ENCODE results near the gene TOGARAM1.

The TOGARAM1 gene, protein sequence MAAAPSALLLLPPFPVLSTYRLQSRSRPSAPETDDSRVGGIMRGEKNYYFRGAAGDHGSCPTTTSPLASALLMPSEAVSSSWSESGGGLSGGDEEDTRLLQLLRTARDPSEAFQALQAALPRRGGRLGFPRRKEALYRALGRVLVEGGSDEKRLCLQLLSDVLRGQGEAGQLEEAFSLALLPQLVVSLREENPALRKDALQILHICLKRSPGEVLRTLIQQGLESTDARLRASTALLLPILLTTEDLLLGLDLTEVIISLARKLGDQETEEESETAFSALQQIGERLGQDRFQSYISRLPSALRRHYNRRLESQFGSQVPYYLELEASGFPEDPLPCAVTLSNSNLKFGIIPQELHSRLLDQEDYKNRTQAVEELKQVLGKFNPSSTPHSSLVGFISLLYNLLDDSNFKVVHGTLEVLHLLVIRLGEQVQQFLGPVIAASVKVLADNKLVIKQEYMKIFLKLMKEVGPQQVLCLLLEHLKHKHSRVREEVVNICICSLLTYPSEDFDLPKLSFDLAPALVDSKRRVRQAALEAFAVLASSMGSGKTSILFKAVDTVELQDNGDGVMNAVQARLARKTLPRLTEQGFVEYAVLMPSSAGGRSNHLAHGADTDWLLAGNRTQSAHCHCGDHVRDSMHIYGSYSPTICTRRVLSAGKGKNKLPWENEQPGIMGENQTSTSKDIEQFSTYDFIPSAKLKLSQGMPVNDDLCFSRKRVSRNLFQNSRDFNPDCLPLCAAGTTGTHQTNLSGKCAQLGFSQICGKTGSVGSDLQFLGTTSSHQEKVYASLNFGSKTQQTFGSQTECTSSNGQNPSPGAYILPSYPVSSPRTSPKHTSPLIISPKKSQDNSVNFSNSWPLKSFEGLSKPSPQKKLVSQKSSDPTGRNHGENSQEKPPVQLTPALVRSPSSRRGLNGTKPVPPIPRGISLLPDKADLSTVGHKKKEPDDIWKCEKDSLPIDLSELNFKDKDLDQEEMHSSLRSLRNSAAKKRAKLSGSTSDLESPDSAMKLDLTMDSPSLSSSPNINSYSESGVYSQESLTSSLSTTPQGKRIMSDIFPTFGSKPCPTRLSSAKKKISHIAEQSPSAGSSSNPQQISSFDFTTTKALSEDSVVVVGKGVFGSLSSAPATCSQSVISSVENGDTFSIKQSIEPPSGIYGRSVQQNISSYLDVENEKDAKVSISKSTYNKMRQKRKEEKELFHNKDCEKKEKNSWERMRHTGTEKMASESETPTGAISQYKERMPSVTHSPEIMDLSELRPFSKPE (N-terminal part only)

DNA sequence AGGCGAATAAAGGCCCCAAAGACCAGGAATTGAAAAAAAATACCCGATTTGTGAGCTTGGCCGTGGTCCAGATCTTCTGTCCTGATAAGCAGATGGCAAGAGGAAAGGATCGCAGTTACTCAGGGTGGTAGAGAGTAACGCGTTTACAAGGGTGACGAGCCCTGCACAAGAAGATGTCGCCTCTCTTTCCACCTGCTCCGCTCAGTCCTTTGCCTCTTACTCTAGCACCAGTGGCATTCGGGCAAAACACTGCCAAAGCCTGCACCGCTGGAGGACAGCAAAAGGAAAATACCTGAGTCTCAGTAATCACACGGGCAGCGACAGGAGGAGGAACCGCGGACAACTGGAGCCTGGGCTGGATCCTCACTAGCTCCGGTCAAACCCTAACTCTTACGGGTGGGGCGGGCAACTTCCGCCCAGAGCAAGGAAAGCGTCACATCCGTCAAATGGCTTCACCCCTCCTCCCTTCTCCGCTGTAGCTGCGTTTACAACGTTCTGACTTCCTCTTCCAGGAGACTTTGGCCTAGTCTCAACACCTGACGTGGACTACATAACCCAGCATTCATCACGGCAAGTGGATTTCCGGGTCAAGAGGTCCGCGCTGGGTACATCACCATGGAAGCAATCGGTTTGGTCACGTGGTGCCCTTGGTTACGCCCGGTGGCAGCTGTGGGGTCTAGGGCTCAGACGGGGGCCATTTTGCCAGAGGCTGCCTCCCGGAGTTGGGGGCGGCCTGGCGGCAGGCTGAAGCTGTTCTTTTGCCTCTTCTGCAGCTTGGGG is at the start of gene TOGARAM1, which contains the start of gene KLHL28:
TSS of gene TOGARAM1 (plus strand) at position 637 of the 780 bp plus-strand sequence. CDS start 232 bp downstream, outside the sequence.
TSS of gene KLHL28 (minus strand) at position 394 of the 780 bp plus-strand sequence. CDS start 16,019 bp downstream, outside the sequence.
- peak; percentile 99 for DNase-seq

DNA sequence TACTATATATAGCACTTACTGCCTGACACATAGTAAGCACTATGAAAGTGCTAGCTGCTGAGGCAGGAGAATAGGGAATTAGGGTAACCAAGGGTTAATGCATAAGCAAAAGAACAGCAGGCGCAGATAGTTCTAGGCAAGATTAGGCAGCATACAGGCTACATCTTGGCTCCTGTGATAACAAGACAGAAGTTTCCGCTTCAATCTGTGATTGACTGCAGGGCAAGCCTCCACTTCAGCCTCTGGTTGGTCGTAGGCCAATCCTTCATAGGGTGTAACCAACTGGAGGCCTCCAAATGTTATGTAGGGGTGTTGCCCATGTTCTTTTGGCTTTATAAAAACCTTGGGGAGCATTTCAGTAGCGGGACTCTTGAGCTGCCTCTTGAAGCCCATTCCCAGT is 47.1 kb upstream of the TOGARAM1 start:
- DNase-seq = no peak

DNA sequence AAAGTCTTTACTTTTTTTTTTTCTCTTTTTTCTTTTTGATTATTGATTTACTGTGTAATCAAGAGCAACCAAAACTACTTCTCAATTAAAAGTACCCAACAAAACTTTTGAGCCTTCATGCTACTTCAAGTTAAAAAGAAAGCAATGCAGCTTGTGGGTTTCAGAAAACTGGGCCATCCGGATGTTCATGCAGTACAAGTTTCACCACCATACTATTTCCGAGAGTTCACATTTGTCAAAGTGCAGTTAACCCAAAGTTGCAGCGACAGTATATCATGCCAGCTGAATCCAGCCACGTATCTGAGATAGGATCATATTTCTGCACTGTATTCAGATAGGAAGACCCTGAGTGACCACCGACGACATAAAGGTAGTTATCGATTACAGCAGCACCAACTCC is 33.2 kb upstream of the TOGARAM1 start:
- no peak for DNase-seq

DNA sequence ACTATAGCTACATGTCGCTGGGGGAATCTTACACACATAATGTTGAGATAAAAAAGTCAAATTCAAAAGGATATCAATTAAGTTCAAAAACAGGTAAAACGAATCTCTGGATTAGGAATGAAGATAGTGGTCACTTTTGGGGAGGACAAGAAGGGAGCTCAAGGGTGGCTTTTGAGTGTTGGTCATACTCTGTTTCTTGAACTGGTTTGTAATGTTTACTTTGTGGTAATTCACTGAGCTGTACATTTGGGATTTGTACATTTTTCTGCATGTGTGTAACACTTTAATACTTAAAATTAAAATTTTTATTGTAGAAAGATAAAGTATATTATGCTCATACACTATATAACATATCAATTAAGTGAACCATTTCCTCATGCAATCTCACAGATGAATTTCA is 26.8 kb upstream of the TOGARAM1 start:
- DNase-seq = no peak

DNA sequence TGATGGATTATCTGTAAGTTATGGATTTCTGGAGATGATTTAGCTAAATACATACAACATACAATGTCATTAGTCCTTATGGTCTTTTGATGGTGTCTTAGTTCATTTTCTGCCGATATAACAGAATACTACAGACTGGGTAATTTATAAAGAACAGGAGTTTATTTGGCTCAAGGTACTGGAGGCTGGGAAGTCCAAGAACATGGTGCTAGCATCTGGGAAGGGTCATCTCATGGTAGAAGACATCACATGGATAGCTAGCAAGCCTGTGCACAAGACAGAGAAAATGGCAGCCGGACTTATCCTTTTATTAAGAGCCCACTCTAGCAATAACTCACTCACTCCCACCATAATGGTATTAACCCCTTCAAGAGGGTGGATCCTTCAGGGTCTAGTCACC is 24.4 kb upstream of the TOGARAM1 start:
- no peak for DNase-seq

DNA sequence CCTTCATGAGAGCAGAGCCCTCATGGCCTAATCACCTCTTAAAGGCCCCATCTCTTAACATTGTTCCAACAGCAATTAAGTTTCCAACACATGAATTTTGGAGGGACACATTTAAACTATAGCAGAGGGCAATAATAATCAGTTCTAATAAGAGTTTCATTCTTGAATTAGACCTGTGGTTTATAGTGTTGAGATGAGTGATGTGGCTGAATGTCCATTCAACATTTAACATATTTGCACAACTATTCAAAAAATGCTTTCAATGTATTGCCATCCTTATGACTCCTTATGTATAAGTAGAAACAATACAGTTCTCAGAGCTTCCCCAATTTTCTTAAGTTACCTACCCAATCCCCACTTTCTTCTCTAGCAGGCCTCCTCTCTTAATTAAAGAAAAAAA is 21.8 kb upstream of the TOGARAM1 start:
- DNase-seq = no peak

DNA sequence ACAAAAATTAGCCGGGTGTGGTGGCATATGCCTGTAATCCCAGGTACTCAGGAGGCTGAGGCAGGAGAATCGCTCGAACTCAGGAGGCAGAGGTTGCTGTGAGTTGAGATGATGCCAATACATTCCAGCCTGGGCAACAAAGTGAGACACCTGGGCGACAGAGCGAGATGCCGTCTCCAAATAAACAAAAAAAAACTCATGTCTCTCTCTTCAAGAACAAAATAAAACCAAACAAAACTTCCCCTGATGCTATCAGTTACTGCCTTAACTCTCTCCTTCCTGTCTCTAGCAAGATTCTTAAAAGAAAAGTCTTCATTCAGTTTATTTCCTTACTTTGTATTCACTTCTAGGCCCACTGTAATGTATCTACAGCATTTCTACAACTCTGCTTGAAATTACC is 21.0 kb upstream of the TOGARAM1 start:
- no peak for DNase-seq

DNA sequence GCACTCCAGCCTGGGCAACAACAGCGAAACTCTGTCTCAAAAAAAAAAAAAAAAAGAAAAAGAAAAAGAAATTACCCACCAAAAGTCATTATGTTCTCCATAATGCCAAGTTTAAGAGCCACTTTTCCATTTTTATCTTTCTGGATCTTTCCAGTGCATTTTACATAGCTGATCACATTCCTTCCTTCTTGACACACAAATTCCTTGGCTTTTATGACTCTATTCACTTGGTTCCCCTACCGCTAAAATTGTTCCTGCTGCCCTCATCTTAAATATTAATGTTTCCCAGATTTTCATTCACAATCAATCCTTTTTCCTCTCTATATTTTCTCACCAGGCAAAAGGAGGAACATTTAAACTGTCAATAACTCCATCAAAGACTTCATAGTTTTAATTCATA is 20.4 kb upstream of the TOGARAM1 start:
- no peak for DNase-seq

DNA sequence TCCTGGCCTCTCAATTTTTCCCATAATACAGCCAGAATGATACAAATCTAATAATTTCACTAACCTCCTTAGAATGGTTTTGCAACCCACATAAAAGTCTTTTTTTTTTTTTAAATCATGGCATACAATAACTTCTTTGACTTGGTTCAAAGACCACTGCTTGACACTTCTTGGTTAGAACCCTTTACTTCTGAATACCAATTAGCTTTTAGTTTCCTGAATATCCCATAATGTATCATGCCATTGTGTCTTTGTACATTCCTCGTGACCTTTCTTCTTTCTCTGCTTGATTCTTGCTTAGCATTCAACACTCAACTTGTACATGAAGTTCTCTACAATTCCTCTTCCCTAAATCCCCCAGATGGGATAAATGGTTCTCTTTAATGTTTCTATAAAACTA is 19.6 kb upstream of the TOGARAM1 start:
- no peak for DNase-seq

DNA sequence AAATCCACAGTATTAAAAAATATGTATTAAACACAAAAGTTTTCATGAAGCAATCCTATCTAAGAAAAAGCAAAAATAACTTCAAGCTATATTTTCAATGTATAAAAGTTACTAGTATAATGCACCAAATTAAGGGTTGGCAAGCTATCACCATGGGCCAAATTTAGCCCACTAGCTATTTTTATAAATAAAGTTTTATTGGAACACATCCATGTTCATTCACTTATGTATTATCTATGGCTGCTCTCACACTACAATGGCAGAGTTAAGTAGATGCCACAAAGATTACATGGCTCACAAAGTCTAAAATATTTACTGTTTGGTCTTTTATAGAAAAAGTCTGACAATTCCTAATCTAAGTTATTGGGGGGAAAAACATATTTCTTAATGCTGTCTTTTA is 17.9 kb upstream of the TOGARAM1 start:
- DNase-seq = no peak

DNA sequence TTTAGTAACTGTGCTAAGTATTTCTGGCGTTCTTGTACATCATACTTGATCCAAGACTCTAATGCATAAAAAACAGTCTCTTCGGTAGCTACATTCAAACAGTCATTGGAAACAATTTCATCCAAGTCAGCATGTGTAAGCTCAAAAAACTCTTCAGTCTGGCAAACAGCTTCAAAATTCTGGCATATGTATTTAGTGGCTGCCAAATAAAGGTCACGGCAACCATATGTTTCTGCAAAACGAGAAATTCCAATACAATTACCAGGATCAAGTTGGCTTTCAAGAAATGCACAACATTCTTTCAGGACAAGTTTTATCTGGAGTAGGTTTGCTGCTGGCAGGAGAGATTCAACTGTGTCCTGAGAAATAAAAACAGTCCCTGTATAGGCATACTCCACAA is 16.7 kb upstream of the TOGARAM1 start:
- DNase-seq = no peak

DNA sequence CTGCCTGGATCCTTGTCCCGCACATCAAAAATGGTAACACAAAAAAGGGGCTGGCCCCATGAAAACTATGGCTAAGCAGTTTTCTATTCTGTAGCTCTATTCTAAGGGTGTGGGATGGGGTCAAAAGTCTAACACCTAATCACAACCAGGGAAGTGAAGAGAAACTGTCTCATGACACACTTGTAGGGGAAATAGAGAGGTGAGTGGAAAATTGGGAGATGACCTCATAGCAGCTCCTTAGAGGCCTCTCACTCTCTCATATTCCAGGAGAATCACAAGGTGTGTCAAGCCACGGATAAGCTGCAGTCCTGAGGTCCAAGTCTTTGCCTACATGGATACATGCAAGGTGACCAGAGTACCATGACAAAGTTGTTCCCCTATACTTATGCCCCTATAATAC is 10.9 kb upstream of the TOGARAM1 start:
- DNase-seq = no peak

DNA sequence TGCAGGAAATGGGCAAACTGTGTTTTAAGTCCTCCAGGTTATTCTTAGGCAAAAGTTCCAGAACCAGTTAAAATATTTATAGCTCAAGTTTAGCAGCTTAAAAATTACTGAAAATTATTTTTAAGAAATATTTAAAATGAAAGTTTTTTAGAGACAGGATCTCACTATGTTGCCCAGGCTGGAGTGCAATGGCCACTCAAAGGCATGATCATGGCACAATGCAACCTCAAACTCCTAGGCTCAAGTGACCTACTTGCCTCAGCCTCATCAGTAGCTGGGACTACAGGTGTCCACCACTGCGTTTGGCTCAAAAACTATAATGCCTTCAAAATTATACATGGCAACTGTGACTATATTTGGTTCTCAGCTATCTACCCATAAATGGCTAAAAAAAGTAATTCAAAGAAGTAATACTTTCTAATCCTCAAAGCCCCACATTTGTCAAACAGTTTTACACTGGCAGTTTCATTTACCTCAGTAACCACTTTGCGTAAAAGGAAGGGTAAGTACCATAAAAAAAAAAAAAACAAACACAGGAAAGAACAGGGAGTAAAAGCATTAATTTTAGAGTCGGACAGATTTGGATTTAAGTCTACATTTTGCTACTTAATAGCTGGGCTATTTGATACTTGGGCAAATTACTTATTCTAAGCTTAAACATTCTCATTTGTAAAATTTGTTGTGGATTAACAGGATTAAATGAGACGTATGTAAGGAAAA is 9.4 kb upstream of the TOGARAM1 start:
- no peak for DNase-seq

DNA sequence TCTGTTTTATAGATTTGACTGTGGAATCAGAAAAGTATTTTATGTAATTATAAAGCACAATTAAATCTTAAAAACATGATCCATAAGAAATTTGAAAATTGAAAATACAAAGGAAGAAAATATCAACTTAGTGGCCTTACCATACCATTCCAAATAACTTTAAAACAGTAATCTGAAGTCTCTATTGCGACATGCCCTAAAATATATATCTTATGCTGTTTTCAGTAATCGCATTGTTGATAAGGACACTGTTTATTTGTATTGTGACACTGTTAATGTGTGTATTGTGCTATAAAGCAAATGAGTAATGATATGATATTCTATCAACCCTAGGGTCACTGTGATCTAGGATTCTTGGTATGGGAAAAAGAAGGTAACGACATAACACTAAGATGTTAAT is 7.2 kb upstream of the TOGARAM1 start:
- no peak for DNase-seq

DNA sequence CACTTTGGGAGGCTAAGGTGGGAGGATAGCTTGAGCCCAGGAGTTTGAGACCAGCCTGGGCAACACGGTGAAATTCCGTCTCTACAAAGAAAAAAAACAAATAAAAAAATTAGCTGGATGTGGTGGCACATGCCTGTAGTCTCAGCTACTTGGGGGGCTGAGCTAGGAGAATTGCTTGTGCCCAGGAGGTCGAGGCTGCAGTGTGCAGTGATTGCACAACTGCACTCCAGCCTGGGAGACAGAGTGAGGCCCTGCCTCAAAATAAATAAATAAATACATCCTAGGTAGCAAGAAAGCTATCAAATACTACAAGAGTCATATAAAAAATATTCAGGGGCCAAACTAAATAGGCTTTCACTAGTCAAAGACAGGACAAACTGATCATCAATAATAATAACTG is 6.5 kb upstream of the TOGARAM1 start:
- no peak for DNase-seq

DNA sequence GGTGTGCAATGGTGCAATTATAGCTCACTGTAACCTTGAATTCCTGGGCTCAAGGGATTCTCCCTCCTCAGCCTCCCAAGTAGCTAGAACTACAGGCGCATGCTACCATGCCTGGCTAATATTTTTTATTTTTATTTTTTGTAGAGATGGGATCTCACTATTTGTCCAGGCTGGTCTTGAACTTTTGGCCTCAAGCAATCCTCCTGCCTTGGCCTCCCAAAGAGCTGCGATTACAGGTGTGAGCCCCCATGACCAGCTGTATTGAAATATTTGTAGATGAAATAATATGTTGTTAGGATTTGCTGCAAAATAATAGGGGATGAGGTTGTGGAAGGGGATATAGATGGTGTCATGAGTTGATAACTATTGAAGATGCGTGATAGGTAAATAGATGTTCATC is 5.1 kb upstream of the TOGARAM1 start:
- no peak for DNase-seq

DNA sequence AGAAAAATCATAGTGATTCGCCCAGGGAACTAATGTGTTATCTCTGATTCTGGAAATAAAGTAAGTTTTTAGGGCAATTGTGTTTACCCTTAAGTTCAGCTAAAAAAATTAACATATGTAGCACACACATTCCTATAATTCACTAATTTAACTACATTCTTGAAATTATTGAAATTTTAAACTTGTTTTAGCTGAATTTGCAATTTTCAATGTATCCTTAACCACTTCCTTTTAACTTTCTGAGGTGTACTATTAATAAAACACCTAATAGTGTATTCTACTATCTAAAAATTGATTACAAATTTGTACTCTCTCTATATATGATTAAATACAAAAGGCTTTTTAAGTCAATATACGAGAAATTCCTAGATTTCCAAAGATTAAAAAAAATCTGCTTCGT is 2.5 kb upstream of the TOGARAM1 start:
- DNase-seq = no peak

DNA sequence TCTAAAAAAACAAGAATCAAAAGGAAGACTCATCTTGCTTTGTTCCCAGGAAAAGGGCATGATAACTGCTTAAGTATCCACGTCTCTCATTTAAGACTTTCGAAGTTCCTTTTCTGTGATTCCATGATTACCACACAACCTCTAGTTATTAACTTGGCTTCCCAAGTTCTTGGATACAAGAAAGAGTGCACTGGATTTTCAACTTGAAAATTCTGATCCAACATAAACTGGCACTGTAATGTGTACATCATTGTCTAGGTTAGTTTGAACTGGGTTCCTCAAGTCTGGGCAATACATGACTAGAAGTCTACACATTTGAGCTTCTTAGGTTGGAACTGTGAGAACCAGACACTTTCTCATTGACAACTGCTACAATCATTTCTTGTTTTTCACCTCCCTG is 1.8 kb upstream of the TOGARAM1 start:
- no peak for DNase-seq

DNA sequence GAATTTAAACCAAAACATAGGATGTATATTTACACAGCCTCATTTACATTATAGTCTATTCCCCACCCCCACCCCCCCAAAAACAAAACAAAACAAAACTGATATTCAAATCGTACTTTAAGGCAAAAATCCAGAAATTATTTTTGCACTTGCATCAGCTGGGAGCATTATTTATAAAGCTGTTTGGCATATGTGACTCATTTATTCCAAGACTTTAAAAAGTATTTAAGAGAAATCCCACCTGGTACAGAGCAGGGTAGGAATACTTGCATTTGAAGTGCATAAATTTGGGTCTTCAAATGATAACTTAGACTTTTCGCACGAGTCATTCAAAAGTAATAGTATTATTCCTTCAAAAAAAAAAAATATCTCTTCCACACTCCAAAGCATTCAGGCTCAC is 1.3 kb upstream of the TOGARAM1 start:
- no peak for DNase-seq

DNA sequence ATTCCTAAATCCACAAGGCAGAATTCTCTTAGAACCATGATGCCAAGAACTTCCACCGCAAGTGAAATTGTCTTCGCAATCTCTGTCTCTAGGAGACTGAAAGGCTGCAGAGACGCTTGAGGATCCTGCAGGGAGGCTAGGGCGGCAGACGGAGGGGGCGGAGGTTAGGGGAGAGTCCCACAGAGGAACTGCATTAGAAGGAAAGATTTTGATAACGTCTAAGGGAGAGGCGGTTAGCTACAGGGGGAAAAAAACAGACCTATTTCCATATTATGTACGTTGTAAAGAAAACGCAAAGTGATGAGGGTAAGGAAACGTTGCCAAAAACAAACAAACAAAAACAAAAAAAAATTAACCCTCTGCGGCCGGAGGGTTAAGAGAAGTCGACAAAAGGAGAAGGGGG is 838 bp upstream of the TOGARAM1 start:
- DNase-seq = peak; percentile 50

DNA sequence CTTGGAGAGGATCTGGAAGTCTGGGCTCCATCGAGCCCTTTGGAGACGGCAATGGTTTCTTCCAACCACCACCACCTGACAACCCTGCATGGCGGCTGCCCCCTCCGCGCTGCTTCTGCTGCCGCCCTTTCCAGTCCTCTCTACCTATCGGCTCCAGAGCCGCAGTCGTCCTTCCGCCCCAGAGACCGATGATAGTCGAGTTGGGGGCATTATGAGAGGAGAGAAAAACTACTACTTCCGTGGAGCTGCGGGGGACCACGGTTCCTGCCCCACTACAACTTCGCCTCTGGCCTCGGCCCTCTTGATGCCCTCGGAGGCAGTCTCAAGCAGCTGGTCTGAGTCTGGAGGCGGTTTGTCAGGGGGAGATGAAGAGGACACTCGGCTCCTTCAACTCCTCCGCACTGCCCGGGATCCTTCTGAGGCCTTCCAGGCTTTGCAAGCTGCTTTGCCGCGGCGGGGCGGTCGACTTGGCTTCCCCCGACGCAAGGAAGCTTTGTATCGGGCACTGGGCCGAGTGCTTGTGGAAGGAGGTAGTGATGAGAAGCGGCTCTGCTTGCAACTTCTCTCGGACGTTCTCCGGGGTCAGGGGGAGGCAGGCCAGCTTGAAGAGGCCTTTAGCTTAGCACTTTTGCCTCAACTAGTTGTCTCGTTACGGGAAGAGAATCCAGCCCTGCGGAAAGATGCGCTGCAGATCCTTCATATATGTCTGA is 499 bp downstream of the TOGARAM1 start:
- DNase-seq = peak; percentile 76
